GM12864 (cell line): Measurements from ENCODE around the gene UBALD2.

Experiments
- DNase-seq: peaks from one replicate; pipeline ENCODE4 v3.0.0-alpha.2; 2011; ENCODE audit warnings: low read depth
- H3K4me3 ChIP-seq: 2 replicates; pipeline ENCODE4 v1.5.1; 2011; ENCODE audit warnings: mild to moderate bottlenecking, low read depth, low read length, control low read depth
- CTCF ChIP-seq: IDR thresholded peaks from 2 replicates; pipeline ENCODE4 v1.5.1; 2011; ENCODE audit warnings: low read depth, mild to moderate bottlenecking, moderate library complexity, low read length, control low read depth, inconsistent platforms; ENCODE audit errors: missing control alignments

UBALD2 gene

GRCh38 chr17:76317535-76317934 lies 52.4 kb downstream of the UBALD2 start:
- H3K4me3 ChIP-seq: no peak overlapping the region
- no peak for DNase-seq
- TF ChIP-seq CTCF: no peak

- no peak for TF ChIP-seq CTCF
- no peak overlapping the region for H3K4me3 ChIP-seq
- no peak for DNase-seq
Measured at GRCh38 chr17:76318586-76318985, 53.4 kb downstream of the UBALD2 start.
